B cell (primary cell): ENCODE data around the gene FAM3A. TPM values are rescaled to one million over a fixed set of nuclear protein-coding genes. Genes with fewer than 3 reads are reported as not detected.

Experiments used
- ATAC-seq: fragments of 200-7000 bp; cut with Tn5 transposase; one replicate; pipeline ENCODE4 v1.10.0; 2021; ENCODE audit warnings: low read depth, mild to moderate bottlenecking, moderate number of reproducible peaks, moderate library complexity
- CTCF ChIA-PET: fragments of 350-600 bp; sonication (Branson Sonifier 250); formaldehyde crosslinking; loops from one replicate; lab custom pipeline; 2021; ENCODE audit warnings: antibody characterized with exemption, inconsistent platforms; lab: Charles Lee
- POLR2A ChIA-PET: fragments of 350-600 bp; sonication (Branson Sonifier 250); formaldehyde crosslinking; loops from one replicate; lab custom pipeline; 2021; ENCODE audit warnings: antibody characterized with exemption; lab: Charles Lee
- DNase-seq: peaks from one replicate; pipeline ENCODE4 v3.0.0; 2013
- H2AFZ ChIP-seq: 2 replicates; pipeline ENCODE4 v1.6.1; 2012; ENCODE audit warnings: mild to moderate bottlenecking, low read depth, low read length; ENCODE audit not compliant: insufficient read depth, poor library complexity, severe bottlenecking
- H3K27ac ChIP-seq, 2 donors: 1 replicate in 1 of 2; 2 replicates in 1 of 2; pipeline ENCODE4 v1.5.1; 2012 to 2013; ENCODE audit warnings: low read length in 2 of 2, mild to moderate bottlenecking in 2 of 2, moderate library complexity in 1 of 2
- H3K27me3 ChIP-seq, 4 experiments: fragments of 200-600 bp in 1 of 4; sonication (generic) in 1 of 4; replicated peaks in 1 of 4; 1 replicate in 2 of 4; 2 replicates in 2 of 4; pipeline versions ENCODE4 v1.6.1 to v1.7.0; 2013 to 2016; ENCODE audit warnings: low read length in 3 of 4, mild to moderate bottlenecking in 2 of 4, mixed read lengths in 1 of 4, moderate library complexity in 1 of 4; ENCODE audit not compliant: insufficient read depth in 4 of 4, control insufficient read depth in 3 of 4; ENCODE audit errors: control extremely low read depth in 1 of 4
- H3K36me3 ChIP-seq, 2 experiments: replicated peaks in 1 of 2; 1 replicate in 1 of 2; 2 replicates in 1 of 2; pipeline versions ENCODE4 v1.6.1 to v1.7.1; 2013; ENCODE audit warnings: low read length in 1 of 2; ENCODE audit not compliant: insufficient read depth in 2 of 2, control insufficient read depth in 1 of 2; ENCODE audit errors: control extremely low read depth in 1 of 2, extremely low read depth in 1 of 2
- H3K4me1 ChIP-seq, 2 donors: fragments of 200-600 bp in 1 of 2; sonication (generic) in 1 of 2; 1 replicate in 1 of 2; 2 replicates in 1 of 2; pipeline versions ENCODE4 v1.5.1 to v1.6.1; 2013 to 2017; ENCODE audit warnings: low read length in 2 of 2; ENCODE audit not compliant: control insufficient read depth in 2 of 2, insufficient read depth in 2 of 2
- H3K4me2 ChIP-seq: replicated peaks from 2 replicates; pipeline ENCODE3; 2012; ENCODE audit warnings: mild to moderate bottlenecking, low read depth, low read length; ENCODE audit not compliant: poor library complexity, severe bottlenecking
- H3K4me3 ChIP-seq, 5 experiments: fragments of 200-600 bp in 1 of 5; sonication (generic) in 1 of 5; 1 replicate in 3 of 5; 2 replicates in 2 of 5; pipeline versions ENCODE4 v1.5.1 to v1.7.0; 2011 to 2016; ENCODE audit warnings: low read length in 4 of 5, mild to moderate bottlenecking in 4 of 5, low read depth in 2 of 5, control low read depth in 1 of 5, moderate library complexity in 1 of 5; ENCODE audit not compliant: insufficient read depth in 1 of 5; ENCODE audit errors: control extremely low read depth in 1 of 5, extremely low read depth in 1 of 5
- H3K79me2 ChIP-seq: fragments of 200-600 bp; sonication (generic); one replicate; pipeline ENCODE4 v1.6.0; 2016; ENCODE audit warnings: low read length; ENCODE audit not compliant: control insufficient read depth, insufficient read depth
- H3K9ac ChIP-seq: fragments of 200-600 bp; sonication (generic); 2 replicates; pipeline ENCODE4 v1.6.1; 2017; ENCODE audit warnings: mild to moderate bottlenecking, low read length, moderate library complexity
- H3K9me3 ChIP-seq, 3 donors: one replicate each; pipeline versions ENCODE4 v1.6.1 to v1.7.1; 2013; ENCODE audit warnings: low read length in 2 of 3; ENCODE audit not compliant: control insufficient read depth in 2 of 3, insufficient read depth in 1 of 3; ENCODE audit errors: control extremely low read depth in 1 of 3
- H4K20me1 ChIP-seq: 2 replicates; pipeline ENCODE4 v1.6.0; 2012; ENCODE audit warnings: mild to moderate bottlenecking, low read length; ENCODE audit not compliant: insufficient read depth, control insufficient read depth, poor library complexity, severe bottlenecking
- H3K27ac Mint-ChIP-seq: one replicate; pipeline ENCODE4 v1.8.0; 2021; ENCODE audit warnings: mixed read lengths
- H3K27me3 Mint-ChIP-seq: one replicate; pipeline ENCODE4 v1.8.0; 2021; ENCODE audit warnings: mixed read lengths
- H3K4me1 Mint-ChIP-seq: one replicate; pipeline ENCODE4 v1.8.0; 2021; ENCODE audit warnings: mixed read lengths
- H3K4me3 Mint-ChIP-seq: one replicate; pipeline ENCODE4 v1.8.0; 2021; ENCODE audit warnings: mixed read lengths
- H3K9me3 Mint-ChIP-seq: one replicate; pipeline ENCODE4 v1.8.0; 2022; ENCODE audit warnings: mixed read lengths; ENCODE audit not compliant: insufficient read depth
- EZH2 ChIP-seq: IDR thresholded peaks from 2 replicates; pipeline ENCODE4 v1.6.1; 2012; ENCODE audit warnings: borderline replicate concordance, low read depth, mild to moderate bottlenecking, moderate library complexity, low read length; ENCODE audit not compliant: insufficient read depth, poor library complexity, severe bottlenecking
- WGBS: methylation state at CpG from one replicate; pipeline ENCODE4 v1.1.5; 2013; ENCODE audit warnings: missing lambda C conversion rate; ENCODE audit not compliant: insufficient coverage; 5-methylcytosine and 5-hydroxymethylcytosine counted together
- intact Hi-C: fragments of 100-400 bp; cut with micrococcal nuclease; formaldehyde crosslinking; loops from one replicate; pipeline ENCODE4 v1.10.0; 2022
- polyA plus RNA-seq: library from polyadenylated mRNA; depleted of rRNA; stranded (reverse); fragments of >200 nt; gene quantifications from 2 replicates; pipeline ENCODE4 v1.2.3, GENCODE V29; 2012
- total RNA-seq, 2 donors: library from RNA; stranded (reverse); fragments of 120-200 nt in 1 of 2; gene quantifications; 1 replicate in 1 of 2; 2 replicates in 1 of 2; pipeline versions ENCODE4 v1.2.3 to v1.2.4, GENCODE V29; 2013 to 2022
- TF ChIP-seq, protein P1 (sequence below): fragments of 200-600 bp; IDR thresholded peaks from one replicate; pipeline ENCODE4 v1.8.0; 2022; ENCODE audit warnings: antibody characterized with exemption, mild to moderate bottlenecking

Gene FAM3A
- total and polyA plus RNA-seq, 2 donors (not counting 1 experiment from before 2014, with no cell fraction given): 39.6 to 59.4 TPM

GRCh38 chrX:154539077-154539476, 23.0 kb upstream of the FAM3A start:
- no peaks in the 10 kb centered on the region for H3K9me3 ChIP-seq
- DNase-seq (no peak), ATAC-seq (no peak)
- peaks cover 0 to 12% of the 10 kb centered on the region in 2 experiments for H3K36me3 ChIP-seq
- H3K9me3 Mint-ChIP-seq: no peaks in the 10 kb centered on the region
- H3K27me3 Mint-ChIP-seq: no peaks in the 10 kb centered on the region
- H3K4me1 Mint-ChIP-seq: peaks cover 21% of the 10 kb centered on the region
- H2AFZ ChIP-seq: no peak overlapping the region
- no peaks in the 10 kb centered on the region for H3K27me3 ChIP-seq
- H4K20me1 ChIP-seq: no peaks in the 10 kb centered on the region
- no peak overlapping the region for H3K4me3 ChIP-seq
- TF ChIP-seq, protein P1, sequence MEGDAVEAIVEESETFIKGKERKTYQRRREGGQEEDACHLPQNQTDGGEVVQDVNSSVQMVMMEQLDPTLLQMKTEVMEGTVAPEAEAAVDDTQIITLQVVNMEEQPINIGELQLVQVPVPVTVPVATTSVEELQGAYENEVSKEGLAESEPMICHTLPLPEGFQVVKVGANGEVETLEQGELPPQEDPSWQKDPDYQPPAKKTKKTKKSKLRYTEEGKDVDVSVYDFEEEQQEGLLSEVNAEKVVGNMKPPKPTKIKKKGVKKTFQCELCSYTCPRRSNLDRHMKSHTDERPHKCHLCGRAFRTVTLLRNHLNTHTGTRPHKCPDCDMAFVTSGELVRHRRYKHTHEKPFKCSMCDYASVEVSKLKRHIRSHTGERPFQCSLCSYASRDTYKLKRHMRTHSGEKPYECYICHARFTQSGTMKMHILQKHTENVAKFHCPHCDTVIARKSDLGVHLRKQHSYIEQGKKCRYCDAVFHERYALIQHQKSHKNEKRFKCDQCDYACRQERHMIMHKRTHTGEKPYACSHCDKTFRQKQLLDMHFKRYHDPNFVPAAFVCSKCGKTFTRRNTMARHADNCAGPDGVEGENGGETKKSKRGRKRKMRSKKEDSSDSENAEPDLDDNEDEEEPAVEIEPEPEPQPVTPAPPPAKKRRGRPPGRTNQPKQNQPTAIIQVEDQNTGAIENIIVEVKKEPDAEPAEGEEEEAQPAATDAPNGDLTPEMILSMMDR: no peak
- no peak for TF ChIP-seq EZH2
- H3K4me3 Mint-ChIP-seq: no peak overlapping the region
- no peak overlapping the region for H3K27ac Mint-ChIP-seq
- H3K4me2 ChIP-seq: no peak overlapping the region
- no peak overlapping the region for H3K9ac ChIP-seq
- H3K79me2 ChIP-seq: peaks cover 9% of the 10 kb centered on the region
- H3K27ac ChIP-seq: no peak overlapping the region
- CTCF ChIA-PET: interaction anchor here (1.3 kb wide), 1 partner anchor 166 kb away, joined by 4 read pairs; no protein-coding TSS in a partner anchor
- WGBS: 93% methylated on average over 4 of the region's 8 CpGs
- peaks cover 20 to 30% of the 10 kb centered on the region in 2 donors for H3K4me1 ChIP-seq
- POLR2A ChIA-PET: no interaction called here
- intact Hi-C loops: no loop called here

- Histone ChIP-seq H3K36me3 (peaks cover 0 to 18% of the 10 kb centered on the region in 2 experiments), H4K20me1 (no peaks in the 10 kb centered on the region), H3K79me2 (peaks cover 9% of the 10 kb centered on the region), H3K27ac (no peak overlapping the region), H3K27me3 (no peaks in the 10 kb centered on the region), H3K9ac (no peak overlapping the region), H3K4me1 (peaks cover 4 to 8% of the 10 kb centered on the region in 2 donors), H3K4me2 (no peak overlapping the region), H2AFZ (no peak overlapping the region), H3K4me3 (no peak overlapping the region), H3K9me3 (no peaks in the 10 kb centered on the region)
- Mint-ChIP-seq H3K4me1 (peaks cover 5% of the 10 kb centered on the region), H3K4me3 (no peak overlapping the region), H3K27ac (no peak overlapping the region), H3K9me3 (no peaks in the 10 kb centered on the region), H3K27me3 (no peaks in the 10 kb centered on the region)
- TF ChIP-seq, protein P1: no peak
- no peak for TF ChIP-seq EZH2
- no peak for ATAC-seq
- ChIA-PET CTCF (interaction anchor here (0.8 to 5.7 kb wide), 4 partner anchors 162 to 228 kb away, joined by 3 to 45 read pairs (median 3); partner anchors contain the start of gene FLNA), POLR2A (no interaction called here)
- no peak for DNase-seq
- WGBS: 96% methylated on average over 7 of the region's 9 CpGs
- intact Hi-C loops: no loop called here
Observed at GRCh38 chrX:154535892-154536291, 19.9 kb upstream of the FAM3A start.
